ENCODE measurements around the gene RPA3. TPM values are rescaled to one million over a fixed set of nuclear protein-coding genes. Genes with fewer than 3 reads are reported as not detected.
A peak's percentile ranks its signal among the peaks of the same experiment; 100 is the strongest.
"Not testable (repeated sequence)": the region's sequence is repeated elsewhere in the genome, so short reads cannot be mapped to it uniquely, and the experiment has no call there.

RPA3 gene
- total RNA-seq, 1 experiment from 2014 or later: 90.2 TPM

GRCh38 chr7:7662527-7662926, 55.9 kb downstream of the RPA3 start:
- intact Hi-C loops (cut with micrococcal nuclease; ENCODE audit: unreplicated experiment): loop anchor here (1.0 to 5.0 kb wide), 2 partner anchors 375 to 528 kb away; no protein-coding TSS in a partner anchor
- H3K27ac Mint-ChIP-seq (ENCODE audit: unreplicated experiment): no peak overlapping the region
- no peaks in the 10 kb centered on the region for H3K27me3 Mint-ChIP-seq (ENCODE audit: insufficient read depth, unreplicated experiment)

GRCh38 chr7:7656459-7656858, 61.9 kb downstream of the RPA3 start:
- H3K27me3 ChIP-seq (replicated peaks; ENCODE audit: control insufficient read depth, insufficient read depth, low read length); H3K9me3 ChIP-seq; intact Hi-C loops (cut with micrococcal nuclease; ENCODE audit: unreplicated experiment); H3K27me3 Mint-ChIP-seq (ENCODE audit: insufficient read depth, unreplicated experiment); H3K36me3 ChIP-seq (ENCODE audit: control insufficient read depth, insufficient read depth, low read length); H3K27ac Mint-ChIP-seq (ENCODE audit: unreplicated experiment); CTCF ChIA-PET; BruUV-seq (replicated peaks); H3K4me3 ChIP-seq (ENCODE audit: low read depth, low read length); DNase-seq; H3K4me1 ChIP-seq; H3K4me3 Mint-ChIP-seq (ENCODE audit: unreplicated experiment); H3K36me3 Mint-ChIP-seq (ENCODE audit: insufficient read depth, unreplicated experiment); POLR2A ChIA-PET: not testable (repeated sequence)
- Mint-ChIP-seq H3K4me1 (ENCODE audit: low read depth, unreplicated experiment) (peaks cover 18% of the 10 kb centered on the region), H3K9me3 (ENCODE audit: unreplicated experiment) (peaks cover 12% of the 10 kb centered on the region)

More at GRCh38 chr7:7662527-7662926, 55.9 kb downstream of the RPA3 start:
- TF ChIP-seq CTCF (IDR thresholded peaks at IDR 0.05; ENCODE audit: insufficient read depth in 1 of 2, low read depth in 1 of 2, low read length in 1 of 2, severe bottlenecking in 1 of 2, unreplicated experiment in 1 of 2): peak in 1 of 2 experiments; percentile 43
- no peak overlapping the region for H3K4me3 Mint-ChIP-seq (ENCODE audit: unreplicated experiment)
- ChIA-PET POLR2A (no interaction called here), CTCF (no interaction called here)
- no peaks in the 10 kb centered on the region for H3K36me3 ChIP-seq (ENCODE audit: control insufficient read depth, insufficient read depth, low read length)
- H3K4me1 ChIP-seq: peaks cover 7% of the 10 kb centered on the region; the same call in 1 of the 2 replicates
- peaks cover 12% of the 10 kb centered on the region for H3K9me3 Mint-ChIP-seq (ENCODE audit: unreplicated experiment)
- H3K27me3 ChIP-seq (replicated peaks; ENCODE audit: control insufficient read depth, insufficient read depth, low read length): no peaks in the 10 kb centered on the region
- BruUV-seq (replicated peaks): no TSS peak
- no peaks in the 10 kb centered on the region for H3K9me3 ChIP-seq
- peaks cover 7% of the 10 kb centered on the region for H3K4me1 Mint-ChIP-seq (ENCODE audit: low read depth, unreplicated experiment)
- H3K4me3 ChIP-seq (ENCODE audit: low read depth, low read length): no peak overlapping the region
- DNase-seq: no peak
- H3K36me3 Mint-ChIP-seq (ENCODE audit: insufficient read depth, unreplicated experiment): no peaks in the 10 kb centered on the region

GRCh38 chr7:7654964-7655715, 63.3 kb downstream of the RPA3 start:
- H3K4me1 Mint-ChIP-seq (ENCODE audit: low read depth, unreplicated experiment): peaks cover 29% of the 10 kb centered on the region
- no TSS peak for BruUV-seq (replicated peaks)
- no peaks in the 10 kb centered on the region; the same call in 1 of the 2 replicates for H3K36me3 ChIP-seq (ENCODE audit: control insufficient read depth, insufficient read depth, low read length)
- no peaks in the 10 kb centered on the region for H3K27me3 ChIP-seq (replicated peaks; ENCODE audit: control insufficient read depth, insufficient read depth, low read length)
- no peaks in the 10 kb centered on the region for H3K27me3 Mint-ChIP-seq (ENCODE audit: insufficient read depth, unreplicated experiment)
- H3K4me1 ChIP-seq: peaks cover 5% of the 10 kb centered on the region
- POLR2A ChIA-PET: no interaction called here
- no peak overlapping the region for H3K27ac Mint-ChIP-seq (ENCODE audit: unreplicated experiment)
- peaks cover 12% of the 10 kb centered on the region for H3K9me3 Mint-ChIP-seq (ENCODE audit: unreplicated experiment)
- no peak overlapping the region for H3K4me3 Mint-ChIP-seq (ENCODE audit: unreplicated experiment)
- H3K9me3 ChIP-seq: no peaks in the 10 kb centered on the region
- intact Hi-C loops (cut with micrococcal nuclease; ENCODE audit: unreplicated experiment): no loop called here
- no peaks in the 10 kb centered on the region for H3K36me3 Mint-ChIP-seq (ENCODE audit: insufficient read depth, unreplicated experiment)
- CTCF ChIA-PET: no interaction called here
- H3K4me3 ChIP-seq (ENCODE audit: low read depth, low read length): no peak overlapping the region
- TF ChIP-seq CTCF (IDR thresholded peaks at IDR 0.05; ENCODE audit: insufficient read depth in 1 of 2, low read depth in 1 of 2, low read length in 1 of 2, severe bottlenecking in 1 of 2, unreplicated experiment in 1 of 2): no peak
- no peak for DNase-seq
